Measurements from ENCODE around the gene GINS3.

GINS3 gene

GRCh38 chr16:58425245-58425644 lies 33.0 kb downstream of the GINS3 start:
- no peak for DNase-seq (ENCODE audit: low read depth, low spot score)

- no peak for DNase-seq (ENCODE audit: low read depth, low spot score)
Measured at GRCh38 chr16:58425756-58426494, 33.7 kb downstream of the GINS3 start.

GRCh38 chr16:58426966-58427365 lies 34.7 kb downstream of the GINS3 start:
- DNase-seq (ENCODE audit: low read depth, low spot score), result no peak

GRCh38 chr16:58428621-58429542 lies 36.6 kb downstream of the GINS3 start:
- DNase-seq (ENCODE audit: low read depth, low spot score), result no peak

GRCh38 chr16:58430718-58431117 lies 38.4 kb downstream of the GINS3 start:
- no peak for DNase-seq (ENCODE audit: low read depth, low spot score)

- DNase-seq (ENCODE audit: low read depth, low spot score), result no peak
Measured at GRCh38 chr16:58433569-58433951, 41.3 kb downstream of the GINS3 start.

GRCh38 chr16:58435779-58436178 lies 43.5 kb downstream of the GINS3 start:
- no peak for DNase-seq (ENCODE audit: low read depth, low spot score)

- no peak for DNase-seq (ENCODE audit: low read depth, low spot score)
Measured at GRCh38 chr16:58440131-58440530, 47.9 kb downstream of the GINS3 start.

GRCh38 chr16:58442547-58442946 lies 50.3 kb downstream of the GINS3 start:
- no peak for DNase-seq (ENCODE audit: low read depth, low spot score)

- no peak for DNase-seq (ENCODE audit: low read depth, low spot score)
Measured at GRCh38 chr16:58443783-58444182, 51.5 kb downstream of the GINS3 start.

GRCh38 chr16:58444265-58444664 lies 52.0 kb downstream of the GINS3 start:
- DNase-seq (ENCODE audit: low read depth, low spot score), result no peak

GRCh38 chr16:58448890-58449289 lies 56.6 kb downstream of the GINS3 start:
- no peak for DNase-seq (ENCODE audit: low read depth, low spot score)

GRCh38 chr16:58449306-58449705 lies 57.0 kb downstream of the GINS3 start:
- no peak for DNase-seq (ENCODE audit: low read depth, low spot score)

- DNase-seq (ENCODE audit: low read depth, low spot score), result no peak
Measured at GRCh38 chr16:58449768-58450167, 57.5 kb downstream of the GINS3 start.

GRCh38 chr16:58450590-58450989 lies 58.3 kb downstream of the GINS3 start:
- no peak for DNase-seq (ENCODE audit: low read depth, low spot score)

- no peak for DNase-seq (ENCODE audit: low read depth, low spot score)
Measured at GRCh38 chr16:58451265-58451689, 59.0 kb downstream of the GINS3 start.

- no peak for DNase-seq (ENCODE audit: low read depth, low spot score)
Measured at GRCh38 chr16:58451945-58452401, 59.7 kb downstream of the GINS3 start.

- no peak for DNase-seq (ENCODE audit: low read depth, low spot score)
Measured at GRCh38 chr16:58452640-58453039, 60.4 kb downstream of the GINS3 start.

- no peak for DNase-seq (ENCODE audit: low read depth, low spot score)
Measured at GRCh38 chr16:58454178-58454577, 61.9 kb downstream of the GINS3 start.

GRCh38 chr16:58454856-58455255 lies 62.6 kb downstream of the GINS3 start:
- DNase-seq (ENCODE audit: low read depth, low spot score), result no peak
